ENCODE measurements around the gene LTBP1. TPM values are rescaled to one million over a fixed set of nuclear protein-coding genes. Genes with fewer than 3 reads are reported as not detected.

The LTBP1 gene
- total RNA-seq, 1 experiment from 2014 or later: 28.5 TPM

DNA sequence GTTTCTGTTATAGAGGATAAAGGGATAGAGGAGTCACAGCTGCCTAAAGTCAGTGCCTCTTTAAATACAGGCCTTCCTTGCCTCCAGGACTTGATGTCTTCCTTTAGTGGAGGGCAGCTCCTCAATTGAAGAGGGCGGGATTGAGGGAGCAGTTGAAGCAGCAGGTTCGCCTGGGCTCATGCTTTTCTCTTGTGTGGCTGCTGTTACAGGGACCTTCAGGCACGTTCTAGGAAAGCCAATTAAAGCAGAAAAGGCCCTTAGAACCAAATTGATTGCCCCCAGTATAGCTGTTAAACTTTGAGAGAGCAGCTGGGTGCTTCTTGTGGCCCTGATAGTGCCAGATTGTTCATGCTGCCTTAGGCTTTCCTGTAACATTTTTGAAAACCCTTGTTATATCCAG is 42.0 kb upstream of the LTBP1 start:
- Histone ChIP-seq H2BK120ac (ENCODE audit: low read depth, low read length, poor library complexity, severe bottlenecking) (no peak overlapping the region), H3K9me3 (ENCODE audit: control insufficient read depth, low read depth, low read length) (no peaks in the 10 kb centered on the region), H3K18ac (ENCODE audit: insufficient read length, low read depth, low read length) (no peak overlapping the region), H4K5ac (ENCODE audit: insufficient read length, low read depth, low read length) (no peak overlapping the region), H3K4me1 (ENCODE audit: insufficient read depth, low read length) (no peaks in the 10 kb centered on the region), H3K4ac (ENCODE audit: low read depth, low read length) (no peak overlapping the region), H2BK12ac (ENCODE audit: insufficient read length, low read depth, low read length) (no peak overlapping the region), H3K23me2 (ENCODE audit: insufficient read length, low read depth, low read length, poor library complexity, severe bottlenecking) (no peaks in the 10 kb centered on the region), H3K56ac (ENCODE audit: insufficient read length, low read depth, low read length) (no peak overlapping the region), H3K23ac (ENCODE audit: insufficient read length, low read depth, low read length) (no peak overlapping the region), H2AFZ (ENCODE audit: low read length) (no peak overlapping the region), H4K20me1 (ENCODE audit: control insufficient read depth, insufficient read depth, insufficient read length) (no peaks in the 10 kb centered on the region), H3K79me2 (ENCODE audit: insufficient read depth, low read length) (no peaks in the 10 kb centered on the region), H4K8ac (replicated peaks; ENCODE audit: insufficient read length, low read depth, low read length) (no peak overlapping the region), H2BK20ac (ENCODE audit: low read depth, low read length, poor library complexity, severe bottlenecking) (no peak overlapping the region), H3K4me2 (ENCODE audit: insufficient read depth, insufficient read length, low read length) (no peak overlapping the region), H4K91ac (ENCODE audit: insufficient read length, low read depth, low read length) (no peak overlapping the region), H2BK5ac (ENCODE audit: insufficient read length, low read length) (no peak overlapping the region), H2BK15ac (ENCODE audit: low read depth, low read length) (no peak overlapping the region), H3K27me3 (ENCODE audit: insufficient read depth, low read length) (no peaks in the 10 kb centered on the region), H3K14ac (ENCODE audit: insufficient read depth, low read length) (no peak overlapping the region), H3K9ac (ENCODE audit: extremely low read depth, insufficient read length, low read length) (no peak overlapping the region), H3K27ac (ENCODE audit: insufficient read length, low read depth, low read length) (no peak overlapping the region), H3T11ph (ENCODE audit: low read length) (no peak overlapping the region), H3K79me1 (ENCODE audit: insufficient read depth, low read depth, low read length, poor library complexity, severe bottlenecking) (no peaks in the 10 kb centered on the region), H2AK5ac (ENCODE audit: insufficient read length, low read length) (no peak overlapping the region)
- no peak for DNase-seq
- no peaks in the 10 kb centered on the region for H3K4me1 Mint-ChIP-seq
- peaks cover 5% of the 10 kb centered on the region for H3K27me3 Mint-ChIP-seq (ENCODE audit: low read depth)
- TF ChIP-seq, protein P1, sequence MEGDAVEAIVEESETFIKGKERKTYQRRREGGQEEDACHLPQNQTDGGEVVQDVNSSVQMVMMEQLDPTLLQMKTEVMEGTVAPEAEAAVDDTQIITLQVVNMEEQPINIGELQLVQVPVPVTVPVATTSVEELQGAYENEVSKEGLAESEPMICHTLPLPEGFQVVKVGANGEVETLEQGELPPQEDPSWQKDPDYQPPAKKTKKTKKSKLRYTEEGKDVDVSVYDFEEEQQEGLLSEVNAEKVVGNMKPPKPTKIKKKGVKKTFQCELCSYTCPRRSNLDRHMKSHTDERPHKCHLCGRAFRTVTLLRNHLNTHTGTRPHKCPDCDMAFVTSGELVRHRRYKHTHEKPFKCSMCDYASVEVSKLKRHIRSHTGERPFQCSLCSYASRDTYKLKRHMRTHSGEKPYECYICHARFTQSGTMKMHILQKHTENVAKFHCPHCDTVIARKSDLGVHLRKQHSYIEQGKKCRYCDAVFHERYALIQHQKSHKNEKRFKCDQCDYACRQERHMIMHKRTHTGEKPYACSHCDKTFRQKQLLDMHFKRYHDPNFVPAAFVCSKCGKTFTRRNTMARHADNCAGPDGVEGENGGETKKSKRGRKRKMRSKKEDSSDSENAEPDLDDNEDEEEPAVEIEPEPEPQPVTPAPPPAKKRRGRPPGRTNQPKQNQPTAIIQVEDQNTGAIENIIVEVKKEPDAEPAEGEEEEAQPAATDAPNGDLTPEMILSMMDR (conservative IDR thresholded peaks at IDR 0.05): no peak
- no peak overlapping the region for H3K27ac Mint-ChIP-seq
- H3K9me3 Mint-ChIP-seq: peaks cover 0 to 2% of the 10 kb centered on the region in 2 experiments; a peak in 3 of 5 replicates
- no CpG with 5 or more reads among the region's 3 CpGs for WGBS (ENCODE audit: extremely low coverage, insufficient read length, low lambda C conversion rate)
- peaks cover 0 to 3% (median 2%) of the 10 kb centered on the region in 3 experiments; a peak in 3 of 7 replicates for H3K36me3 Mint-ChIP-seq (ENCODE audit: insufficient read depth in 1 of 3, low read depth in 3 of 3)
- no peak overlapping the region for H3K4me3 Mint-ChIP-seq
